ENCODE data around the gene RPUSD1.
"Not testable (repeated sequence)": the region's sequence is repeated elsewhere in the genome, so short reads cannot be mapped to it uniquely, and the experiment has no call there.

RPUSD1 gene

DNA sequence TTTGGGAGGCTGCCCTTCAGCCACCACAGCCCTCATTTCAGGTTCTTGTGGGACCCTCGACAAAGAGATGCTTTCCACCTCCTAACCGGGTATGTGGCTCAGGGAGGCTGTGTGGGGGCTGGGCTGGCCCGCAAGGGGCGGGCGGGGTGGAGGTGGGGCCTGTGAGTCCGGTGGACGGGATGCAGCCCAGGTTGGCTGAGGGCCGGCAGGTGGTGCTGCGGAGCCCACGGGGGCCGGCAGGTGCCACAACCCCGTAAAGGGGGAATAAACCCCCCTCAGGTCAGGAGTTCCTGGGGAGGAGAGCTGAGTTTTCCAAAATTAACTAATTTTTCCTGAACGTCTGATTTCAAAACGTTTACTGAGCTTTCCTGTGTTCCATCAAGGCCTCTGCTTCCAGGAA lies 42.4 kb downstream of the RPUSD1 start:
- Histone ChIP-seq H3K4me3 (ENCODE audit: low read depth, low read length) (no peak overlapping the region), H3K4me1 (no peaks in the 10 kb centered on the region), H3K27me3 (no peaks in the 10 kb centered on the region), H3K9me3 (no peaks in the 10 kb centered on the region), H3K36me3 (no peaks in the 10 kb centered on the region)
- DNase-seq = peak; percentile 70
- TF ChIP-seq, protein P1, sequence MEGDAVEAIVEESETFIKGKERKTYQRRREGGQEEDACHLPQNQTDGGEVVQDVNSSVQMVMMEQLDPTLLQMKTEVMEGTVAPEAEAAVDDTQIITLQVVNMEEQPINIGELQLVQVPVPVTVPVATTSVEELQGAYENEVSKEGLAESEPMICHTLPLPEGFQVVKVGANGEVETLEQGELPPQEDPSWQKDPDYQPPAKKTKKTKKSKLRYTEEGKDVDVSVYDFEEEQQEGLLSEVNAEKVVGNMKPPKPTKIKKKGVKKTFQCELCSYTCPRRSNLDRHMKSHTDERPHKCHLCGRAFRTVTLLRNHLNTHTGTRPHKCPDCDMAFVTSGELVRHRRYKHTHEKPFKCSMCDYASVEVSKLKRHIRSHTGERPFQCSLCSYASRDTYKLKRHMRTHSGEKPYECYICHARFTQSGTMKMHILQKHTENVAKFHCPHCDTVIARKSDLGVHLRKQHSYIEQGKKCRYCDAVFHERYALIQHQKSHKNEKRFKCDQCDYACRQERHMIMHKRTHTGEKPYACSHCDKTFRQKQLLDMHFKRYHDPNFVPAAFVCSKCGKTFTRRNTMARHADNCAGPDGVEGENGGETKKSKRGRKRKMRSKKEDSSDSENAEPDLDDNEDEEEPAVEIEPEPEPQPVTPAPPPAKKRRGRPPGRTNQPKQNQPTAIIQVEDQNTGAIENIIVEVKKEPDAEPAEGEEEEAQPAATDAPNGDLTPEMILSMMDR (IDR thresholded peaks at IDR 0.05; ENCODE audit: low read depth, low read length) = peak; percentile 46

DNA sequence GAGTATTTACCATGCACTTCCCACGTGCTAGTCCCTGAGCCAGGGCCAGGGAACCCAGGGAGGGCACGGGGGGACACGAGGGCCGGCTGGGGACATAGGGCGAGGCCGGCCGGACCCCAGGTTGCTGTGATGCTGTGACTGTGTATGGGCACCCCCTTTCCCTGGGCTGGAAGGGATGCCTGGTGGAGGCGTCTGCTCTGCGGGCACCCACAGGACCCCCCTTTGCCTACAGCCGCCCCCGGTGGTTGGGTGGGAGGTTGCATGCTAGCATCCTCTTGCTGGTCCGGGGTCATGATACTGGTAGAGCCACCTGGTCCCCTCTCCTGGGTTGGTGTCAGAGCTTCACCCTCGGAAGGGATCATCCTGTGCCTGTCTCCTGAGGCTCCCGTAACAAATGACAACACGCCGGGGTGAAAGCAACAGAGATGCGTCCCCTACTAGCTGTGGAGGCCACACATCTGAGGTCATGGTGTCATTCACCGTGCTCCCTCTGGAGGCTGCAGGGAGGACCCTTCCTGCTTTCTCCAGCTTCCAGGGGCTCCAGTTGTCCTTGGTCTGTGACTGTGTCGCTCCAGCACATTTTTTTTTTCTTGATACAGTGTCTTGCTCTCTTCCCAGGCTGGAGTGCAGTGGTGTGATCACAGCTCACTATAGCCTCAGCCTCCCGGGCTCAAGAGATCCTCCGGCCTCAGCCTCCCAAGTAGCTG lies 44.2 kb downstream of the RPUSD1 start:
- Histone ChIP-seq H3K36me3 (peaks cover 8% of the 10 kb centered on the region), H3K4me1 (no peaks in the 10 kb centered on the region; the same call in 1 of the 2 replicates), H3K4me3 (ENCODE audit: low read depth, low read length) (no peak overlapping the region), H3K27me3 (no peaks in the 10 kb centered on the region), H3K9me3 (no peaks in the 10 kb centered on the region)
- TF ChIP-seq, protein P1 (IDR thresholded peaks at IDR 0.05; ENCODE audit: low read depth, low read length) = peak; percentile 40
- DNase-seq = peak; percentile 41

DNA sequence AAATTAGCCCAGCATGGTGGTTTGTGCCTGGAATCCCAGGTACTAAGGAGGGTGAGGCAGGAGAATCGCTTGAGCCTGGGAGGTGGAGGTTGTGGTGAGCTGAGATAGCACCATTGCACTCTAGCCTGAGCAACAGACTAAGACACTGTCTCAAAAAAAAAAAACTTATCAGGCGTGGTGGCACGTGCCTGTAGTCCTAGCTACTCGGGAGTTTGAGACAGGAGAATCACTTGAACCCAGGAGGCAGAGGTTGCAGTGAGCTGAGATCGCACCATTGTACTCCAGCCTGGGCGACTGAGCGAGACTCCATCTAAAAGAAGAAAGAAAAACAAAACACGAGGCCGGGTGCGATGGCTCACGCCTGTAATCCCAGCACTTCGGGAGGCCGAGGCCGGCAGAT lies 45.3 kb downstream of the RPUSD1 start:
- not testable (repeated sequence) for H3K27me3 ChIP-seq; H3K4me3 ChIP-seq (ENCODE audit: low read depth, low read length); DNase-seq; H3K4me1 ChIP-seq; H3K9me3 ChIP-seq
- peaks cover 11% of the 10 kb centered on the region for H3K36me3 ChIP-seq

DNA sequence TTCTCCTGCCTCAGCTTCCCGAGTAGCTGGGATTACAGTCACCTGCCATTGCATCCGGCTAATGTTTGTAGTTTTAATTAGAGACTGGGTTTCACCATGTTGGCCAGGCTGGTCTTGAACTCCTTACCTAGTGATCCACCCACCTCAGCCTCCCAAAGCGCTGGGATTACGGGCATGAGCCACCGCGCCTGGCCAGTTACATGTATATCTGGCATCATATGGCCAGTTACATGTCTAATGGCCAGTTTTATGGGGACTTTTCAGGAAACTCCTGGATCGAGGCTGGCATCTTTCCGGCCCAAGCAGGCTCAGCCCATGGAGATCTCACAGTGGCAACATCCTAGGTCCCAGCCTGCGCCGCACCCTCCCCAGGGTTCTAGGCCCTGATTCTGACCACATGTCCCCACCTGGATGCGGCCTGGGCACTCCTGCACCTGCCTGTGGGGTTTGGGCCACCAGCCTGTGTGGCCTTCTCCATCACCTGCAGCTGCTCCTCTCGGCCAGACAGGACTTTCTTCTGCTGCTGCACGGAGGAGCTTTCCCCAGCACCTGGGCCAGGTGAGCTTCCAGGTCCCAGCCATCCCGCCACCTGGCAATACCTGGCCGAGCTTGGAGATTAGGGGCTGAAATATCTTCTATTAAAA lies 46.1 kb downstream of the RPUSD1 start:
- peaks cover 18% of the 10 kb centered on the region for H3K36me3 ChIP-seq
- H3K9me3 ChIP-seq = no peaks in the 10 kb centered on the region
- no peak overlapping the region for H3K4me3 ChIP-seq (ENCODE audit: low read depth, low read length)
- TF ChIP-seq, protein P1 (IDR thresholded peaks at IDR 0.05; ENCODE audit: low read depth, low read length) = no peak
- no peak for DNase-seq
- H3K4me1 ChIP-seq = no peaks in the 10 kb centered on the region; the same call in 1 of the 2 replicates
- no peaks in the 10 kb centered on the region for H3K27me3 ChIP-seq

DNA sequence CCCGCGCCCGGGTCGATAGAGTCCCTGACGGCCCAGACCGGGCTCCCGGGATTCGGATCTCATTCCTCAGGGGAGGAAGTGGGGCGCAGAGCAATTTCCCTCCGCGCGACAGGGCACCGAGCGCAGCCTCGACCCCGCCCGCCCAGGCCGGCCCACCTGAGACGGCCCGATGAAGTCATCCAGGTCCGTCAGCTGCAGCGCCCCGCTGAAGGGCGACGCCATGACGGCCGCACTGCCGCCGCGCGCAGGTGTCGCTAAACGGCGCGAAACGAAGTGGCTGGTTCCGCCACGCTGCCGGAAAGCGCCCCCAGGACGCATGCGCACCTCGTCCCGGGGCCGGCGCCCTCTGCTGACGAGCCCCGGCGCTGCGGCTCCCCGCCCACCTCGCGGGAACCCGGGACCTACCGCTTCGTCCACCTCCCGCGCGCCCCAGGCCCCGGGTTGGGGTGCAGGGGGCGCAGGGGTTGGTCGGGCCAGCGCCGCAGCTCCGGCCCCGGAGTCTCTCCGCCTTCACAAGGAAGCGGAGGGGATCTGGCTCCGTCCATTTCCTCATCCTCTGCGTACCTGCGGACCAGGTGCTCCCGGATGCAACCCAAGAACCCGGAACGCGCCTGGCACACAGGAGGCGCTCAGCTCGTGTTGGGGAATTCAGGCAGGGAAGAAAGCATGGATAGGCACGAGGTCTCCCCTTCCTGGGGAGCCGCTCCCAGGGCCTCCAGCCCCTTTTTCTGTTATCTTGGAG lies 47.2 kb downstream of the RPUSD1 start, which contains the start of gene CIAO3:
Gene CIAO3, minus strand, starts transcription at position 234 of the 742 bp plus-strand sequence. Its CDS starts 12 bp downstream, at position 222.
- TF ChIP-seq, protein P1 (IDR thresholded peaks at IDR 0.05; ENCODE audit: low read depth, low read length) = peak; percentile 69
- Histone ChIP-seq H3K36me3 (peaks cover 30% of the 10 kb centered on the region), H3K4me3 (ENCODE audit: low read depth, low read length) (peak within 1 kb of the TSS; percentile 78), H3K4me1 (no peaks in the 10 kb centered on the region; the same call in 1 of the 2 replicates), H3K9me3 (no peaks in the 10 kb centered on the region), H3K27me3 (no peaks in the 10 kb centered on the region)
- peak; percentile 93 for DNase-seq

DNA sequence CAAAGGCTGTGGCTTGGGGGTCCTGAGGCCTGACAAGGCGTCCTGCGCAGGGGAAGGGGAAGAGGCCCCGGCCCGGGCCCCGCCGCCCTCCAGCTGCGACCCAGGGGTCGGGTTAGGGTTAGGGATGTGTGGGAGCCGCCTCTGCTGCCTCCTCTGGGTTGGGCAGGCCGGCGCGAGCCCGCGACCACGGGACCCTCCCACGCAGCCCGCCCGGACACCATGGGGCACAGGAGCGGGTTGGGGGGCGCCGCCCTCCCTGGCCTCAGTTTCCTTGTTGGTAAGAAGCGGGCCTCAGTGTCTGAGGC lies 47.8 kb downstream of the RPUSD1 start:
- H3K9me3 ChIP-seq = no peaks in the 10 kb centered on the region
- H3K27me3 ChIP-seq = no peaks in the 10 kb centered on the region
- H3K4me3 ChIP-seq (ENCODE audit: low read depth, low read length) = peak overlapping the region; percentile 78
- TF ChIP-seq, protein P1 (IDR thresholded peaks at IDR 0.05; ENCODE audit: low read depth, low read length) = no peak
- no peaks in the 10 kb centered on the region; the same call in 1 of the 2 replicates for H3K4me1 ChIP-seq
- H3K36me3 ChIP-seq = peaks cover 31% of the 10 kb centered on the region
- peak; percentile 20 for DNase-seq
